UCSD-AML1 (cell line): ENCODE measurements around the gene NXF1.
"Not testable (repeated sequence)": the region's sequence is repeated elsewhere in the genome, so short reads cannot be mapped to it uniquely, and the experiment has no call there.

ENCODE experiments used
- DNase-seq: peaks from one replicate; lab custom pipeline; 2025; ENCODE audit not compliant: unreplicated experiment; lab: John Stamatoyannopoulos, UW

Gene NXF1

DNA sequence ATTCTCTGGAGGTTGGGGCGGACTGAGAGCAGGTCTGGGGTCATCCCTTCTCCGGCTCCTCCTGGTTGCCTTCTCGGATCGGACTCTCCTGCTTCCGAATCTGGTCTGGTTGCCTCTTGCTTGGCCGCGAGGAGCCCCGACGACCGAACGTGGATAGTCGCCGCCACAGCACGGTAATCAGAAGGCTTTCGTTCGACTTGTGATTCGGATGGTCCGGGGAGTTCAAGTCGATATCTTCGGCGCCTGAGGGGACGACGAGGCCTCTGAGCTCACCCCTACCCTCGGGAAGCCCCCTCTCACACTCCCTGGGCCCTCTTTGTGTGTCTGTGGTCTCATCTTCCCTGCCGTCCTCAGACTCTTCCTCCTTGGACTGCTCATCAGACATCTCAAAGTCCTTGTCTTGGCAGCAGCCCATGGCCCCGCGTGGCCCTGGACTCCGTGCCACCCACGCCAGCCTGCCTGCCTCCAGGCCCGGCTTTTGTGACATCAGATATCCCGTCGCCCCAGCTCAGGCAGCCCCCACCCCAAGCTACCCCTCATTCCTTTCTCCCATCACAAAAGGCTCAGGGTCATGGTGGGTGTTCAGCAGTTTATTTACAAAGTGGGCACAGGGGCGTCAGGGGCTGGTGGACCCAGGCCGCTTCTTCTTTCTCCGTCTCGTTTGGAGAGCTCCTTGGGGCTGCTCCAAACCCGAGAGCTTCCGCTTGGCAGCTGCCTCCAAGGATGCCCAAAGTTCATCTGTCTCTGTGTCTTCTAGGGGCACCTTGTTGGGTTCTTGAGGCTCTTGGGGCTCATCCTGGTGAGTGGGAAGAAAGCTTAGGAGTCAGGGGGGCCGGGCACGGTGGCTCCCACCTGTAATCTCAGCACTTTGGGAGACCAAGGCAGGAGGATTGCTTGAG is 27.3 kb upstream of the NXF1 start, which contains the start of gene TEX54:
TSS of gene TEX54 (minus strand) at position 506 of the 899 bp plus-strand sequence.
- DNase-seq = no peak

DNA sequence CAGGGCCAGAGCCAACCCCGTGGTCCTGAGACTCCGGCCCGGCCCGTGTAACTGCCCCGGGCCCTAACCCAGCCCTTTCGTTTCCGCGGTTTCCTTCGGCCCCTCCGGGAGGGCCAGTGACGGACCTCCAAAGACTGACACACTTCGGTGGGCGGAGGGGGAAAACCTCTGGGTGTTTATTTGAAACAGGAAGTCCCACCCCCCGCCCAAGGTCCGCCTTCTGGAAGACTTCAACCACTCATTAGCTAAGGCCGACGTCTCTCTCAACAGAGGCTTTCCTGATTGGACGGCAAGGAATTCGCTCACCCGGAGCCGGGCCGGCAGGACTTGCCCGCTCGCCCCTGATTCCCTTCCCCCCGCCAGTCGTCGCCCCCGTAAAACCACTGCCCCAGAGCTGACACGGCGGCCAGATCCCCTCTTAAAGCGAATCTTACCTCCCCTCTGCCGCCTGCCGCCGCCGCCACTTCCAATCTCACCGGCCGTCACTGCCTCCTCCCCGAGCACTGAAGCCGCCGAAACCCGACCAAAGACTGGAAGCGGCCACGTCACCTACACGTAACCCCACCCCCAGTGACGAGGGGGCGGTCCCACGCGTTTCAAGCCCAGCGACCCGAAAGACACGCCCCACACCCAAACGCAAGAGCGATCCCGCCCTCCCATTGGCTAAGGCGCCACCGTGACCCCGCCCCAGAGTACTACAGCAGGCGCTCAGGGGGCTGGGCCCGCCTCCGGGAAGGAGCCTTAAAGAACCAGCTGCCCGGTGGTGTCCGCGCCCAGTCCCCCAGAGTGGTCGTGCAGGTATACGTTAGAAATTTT is 26.5 kb upstream of the NXF1 start, which contains the start of gene STX5:
TSS of gene STX5 (minus strand) at position 532 of the 816 bp plus-strand sequence. CDS start 808 bp downstream, outside the sequence.
- DNase-seq = peak; percentile 98

DNA sequence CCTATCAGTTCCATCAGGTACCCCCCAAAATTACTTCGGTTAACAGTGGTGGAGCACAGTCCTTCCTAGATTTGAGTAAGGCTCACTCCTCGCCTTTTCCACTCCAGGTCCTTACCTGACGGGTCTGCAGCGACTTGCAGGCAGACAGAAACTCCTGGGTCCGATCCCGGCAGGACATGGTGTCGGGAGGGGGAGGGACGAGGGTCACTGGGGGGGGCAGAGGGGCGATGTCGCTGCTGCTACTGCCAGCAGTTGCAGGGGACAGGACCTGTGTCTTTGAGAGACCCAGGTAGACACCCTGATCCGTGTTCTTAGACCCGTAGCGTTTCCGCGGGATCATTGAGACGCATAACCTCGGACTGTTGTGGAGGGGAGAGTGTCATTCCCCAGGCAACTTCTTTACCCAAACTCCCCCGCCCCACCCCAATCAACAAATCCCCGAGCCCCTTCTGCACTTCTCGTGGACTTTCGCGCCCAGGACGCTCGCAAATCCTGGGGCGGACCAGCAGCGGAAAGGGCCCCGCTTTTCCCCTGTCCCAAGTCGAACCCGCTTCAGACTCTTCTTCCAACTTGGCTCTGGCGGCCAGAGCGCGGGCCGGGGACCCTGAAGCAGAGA is 25.8 kb upstream of the NXF1 start:
- no peak for DNase-seq

DNA sequence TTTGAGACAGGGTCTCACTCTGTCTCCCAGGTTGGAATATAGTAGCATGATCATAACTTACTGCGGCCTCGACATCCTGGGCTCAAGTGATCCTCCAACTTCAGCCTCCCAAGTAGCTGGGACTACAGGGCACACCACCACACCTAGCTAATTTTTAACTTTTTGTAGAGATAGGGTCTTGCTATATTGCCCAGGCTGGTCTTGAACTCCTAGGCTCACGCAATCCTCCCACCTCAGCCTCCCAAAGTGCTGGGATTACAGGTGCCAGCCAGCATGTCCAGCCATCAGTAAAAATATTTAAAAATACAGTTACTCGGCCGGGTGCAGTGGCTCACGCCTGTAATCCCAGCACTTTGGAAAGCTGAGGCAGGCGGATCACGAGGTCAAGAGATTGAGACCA is 22.9 kb upstream of the NXF1 start:
- not testable (repeated sequence) for DNase-seq

DNA sequence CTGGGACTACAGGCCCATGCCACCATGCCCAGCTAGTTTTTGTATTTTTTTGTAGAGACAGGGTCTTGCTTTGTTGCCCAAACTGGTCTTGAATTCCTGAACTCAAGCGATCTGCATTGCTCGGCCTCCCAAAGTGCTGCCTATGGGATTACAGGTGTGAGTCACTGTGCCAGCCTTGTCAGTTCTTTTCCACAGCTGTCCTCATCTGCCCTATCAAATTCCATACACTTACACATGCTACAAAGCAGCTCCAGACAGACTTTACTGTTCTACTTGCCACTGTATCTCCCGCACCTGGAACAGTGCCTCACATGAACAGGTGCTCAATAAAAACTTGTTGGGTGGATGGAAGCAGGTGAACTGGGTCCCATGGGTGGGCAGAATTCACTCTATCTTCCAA is 18.4 kb upstream of the NXF1 start:
- no peak for DNase-seq

DNA sequence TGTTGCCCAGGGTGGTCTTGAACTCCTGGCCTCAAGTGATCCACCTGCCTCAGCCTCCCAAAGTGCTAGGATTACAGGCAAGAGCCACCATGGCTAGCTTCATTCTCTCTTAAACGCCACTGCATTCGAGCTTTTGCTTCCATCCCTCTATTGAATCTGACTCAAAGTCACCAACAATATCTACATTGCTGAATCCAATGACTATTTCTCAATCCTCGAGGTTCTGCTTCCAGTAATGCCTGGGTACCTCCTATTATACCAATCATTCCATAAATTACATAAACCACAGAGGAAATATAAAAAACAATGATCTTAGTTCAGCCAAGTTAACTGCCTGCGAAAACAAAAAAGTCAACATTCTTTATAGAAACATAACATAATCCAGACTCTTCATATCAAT is 11.9 kb upstream of the NXF1 start:
- DNase-seq = no peak

DNA sequence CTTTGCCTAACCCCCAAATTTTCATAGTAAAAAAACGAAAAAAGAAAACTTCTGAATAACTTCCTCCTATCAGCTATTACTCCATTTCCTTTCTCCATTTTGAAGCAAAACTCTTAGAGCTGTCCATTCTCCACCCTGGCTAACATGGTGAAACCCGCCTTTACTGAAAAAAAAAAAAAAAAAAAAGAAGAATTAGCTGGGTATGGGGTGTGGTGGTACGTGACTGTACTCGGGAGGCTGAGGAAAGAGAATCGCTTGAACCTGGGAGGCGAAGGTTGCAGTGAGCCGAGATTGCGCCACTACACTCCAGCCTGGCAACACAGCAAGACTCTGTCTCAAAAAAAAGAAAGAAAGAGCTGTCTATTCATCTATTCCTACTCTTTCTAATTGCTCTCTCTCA is 11.3 kb upstream of the NXF1 start:
- no peak for DNase-seq

DNA sequence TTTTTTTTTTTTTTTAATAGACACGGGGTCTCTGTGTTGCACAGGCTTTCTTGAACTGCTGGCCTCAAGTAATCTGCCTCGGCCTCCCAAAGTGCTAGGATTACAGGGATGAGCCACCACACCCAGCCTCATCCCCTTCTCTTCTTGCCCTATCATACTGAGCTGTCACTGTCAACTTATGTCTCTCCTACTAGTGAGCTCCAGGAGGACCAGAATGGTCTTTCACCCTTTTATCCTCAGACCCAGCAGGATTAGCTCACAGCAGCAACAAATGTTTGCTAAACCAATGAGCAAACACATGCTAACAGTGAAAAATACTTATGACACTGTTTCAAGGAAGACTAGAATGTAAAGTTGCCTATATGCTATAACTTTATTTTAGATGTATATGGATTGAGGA is 6.4 kb upstream of the NXF1 start:
- no peak for DNase-seq

DNA sequence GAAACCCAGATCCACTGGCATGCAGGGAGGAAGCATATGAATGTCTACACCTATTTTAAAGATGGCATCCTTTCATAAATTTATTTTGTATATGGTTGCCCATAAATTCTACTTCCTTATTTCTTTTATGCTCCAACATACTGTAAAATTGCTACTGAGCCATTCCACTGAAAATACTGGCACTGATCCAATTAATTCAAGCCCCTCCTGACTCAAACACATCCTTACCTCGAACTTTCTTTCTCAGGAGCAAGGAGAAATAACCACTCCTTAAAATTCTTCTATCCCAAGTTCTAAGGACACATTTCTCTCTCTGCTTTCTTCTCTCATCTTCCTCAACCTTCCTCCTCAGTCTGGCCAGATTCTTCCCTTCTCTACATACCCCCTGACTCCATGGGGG is 5.5 kb upstream of the NXF1 start:
- no peak for DNase-seq

DNA sequence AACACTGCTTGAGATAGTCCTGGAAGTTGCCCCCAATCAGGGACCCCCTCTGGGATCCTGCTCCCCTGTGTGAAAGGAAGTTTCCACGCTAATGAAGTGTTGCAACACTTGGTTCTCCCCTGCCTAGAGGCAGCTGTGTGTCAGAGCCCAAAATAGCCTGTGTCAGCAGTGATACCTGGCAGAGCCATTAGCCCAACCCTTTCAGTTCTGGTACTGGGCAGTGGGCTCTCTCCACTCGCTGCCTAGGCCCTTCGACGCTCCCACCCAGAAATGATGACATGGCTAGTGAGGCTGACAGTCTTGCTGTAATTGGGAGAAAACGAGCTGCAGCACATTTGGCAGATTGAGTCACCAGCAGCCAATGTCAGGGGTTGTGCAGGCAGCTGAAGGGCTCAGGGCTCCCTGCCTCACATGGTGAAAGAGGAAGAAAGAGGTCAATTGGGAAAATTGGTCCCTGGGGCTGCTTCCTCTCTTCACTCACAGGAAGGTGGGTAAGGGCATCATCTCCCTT is 1.4 kb upstream of the NXF1 start:
- peak; percentile 59 for DNase-seq

DNA sequence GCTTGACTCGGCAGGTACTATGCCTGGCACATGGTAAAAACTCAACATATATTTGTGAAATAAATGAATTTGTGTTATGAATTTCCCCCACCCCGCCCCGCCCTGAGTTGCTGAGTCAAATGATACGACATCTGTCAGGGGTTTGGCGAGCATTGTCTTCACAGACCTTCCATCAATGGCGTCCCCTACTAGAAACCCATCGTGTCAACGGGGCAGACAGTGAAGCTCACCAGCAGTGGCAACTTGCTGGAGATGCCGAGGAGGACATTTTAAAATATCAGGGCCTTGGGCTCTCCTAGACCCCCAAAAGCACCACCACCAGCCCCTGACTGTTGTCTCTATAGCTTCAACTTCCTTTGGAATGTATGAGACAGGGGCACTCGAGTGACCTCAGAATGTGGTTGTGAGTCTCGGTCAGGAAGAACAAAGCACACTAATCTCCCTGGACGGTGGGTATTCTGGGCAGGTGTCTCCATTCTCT is 761 bp upstream of the NXF1 start:
- DNase-seq = peak; percentile 34

DNA sequence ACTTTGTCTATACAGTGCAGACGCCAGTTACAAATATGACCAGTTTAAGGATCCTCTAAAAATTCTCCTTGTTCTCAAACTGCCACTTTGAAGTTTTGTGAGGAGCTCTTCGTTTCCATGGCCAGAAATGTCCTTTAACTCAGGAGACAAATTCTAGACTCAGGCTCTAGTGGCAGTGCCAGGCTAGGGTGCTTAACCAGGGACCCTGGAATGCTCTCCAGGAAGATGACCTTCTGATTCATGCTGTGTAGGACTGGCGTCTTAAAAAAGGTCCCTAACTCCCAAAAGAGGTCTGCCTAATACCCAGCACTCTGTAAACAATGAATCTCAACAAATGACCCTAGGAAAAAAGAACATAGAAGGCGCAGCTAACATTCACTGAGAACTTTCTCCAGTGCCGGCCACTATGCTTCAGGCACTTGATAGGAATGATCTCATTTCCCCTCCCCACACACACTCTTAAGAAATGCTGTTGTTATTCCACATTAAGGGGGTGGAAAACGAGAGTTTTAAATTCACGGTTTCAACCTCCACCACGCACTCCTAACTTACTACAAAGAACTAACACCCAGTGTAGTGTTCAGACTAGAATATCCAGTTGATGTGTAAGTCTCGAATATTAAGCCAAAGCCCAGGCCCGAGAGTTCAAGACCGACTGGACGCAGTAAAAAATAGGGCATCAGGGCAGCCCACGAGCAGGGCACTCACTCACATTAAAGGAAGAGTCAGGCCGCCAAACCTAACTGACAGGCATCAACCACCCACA is 747 bp downstream of the NXF1 start:
- DNase-seq = no peak

DNA sequence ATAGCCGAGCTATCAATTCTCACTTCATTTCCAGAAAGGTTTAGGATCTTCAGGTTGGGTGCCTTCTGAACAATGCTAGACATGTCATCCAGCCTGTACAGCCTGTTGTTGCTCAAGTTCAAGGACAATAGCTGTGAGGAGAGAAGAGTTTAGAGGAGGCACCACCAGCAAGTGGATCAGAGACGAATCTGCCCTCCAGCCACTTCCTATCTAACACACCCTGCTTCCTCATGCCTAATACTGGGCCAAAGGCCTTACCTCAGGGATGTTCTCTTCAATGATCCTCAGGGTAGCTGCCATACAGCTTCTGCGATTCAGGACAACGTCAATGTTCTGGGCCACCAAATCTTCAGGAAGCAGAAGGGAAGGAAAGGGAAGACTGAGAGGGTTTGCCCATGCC is 4.2 kb downstream of the NXF1 start:
- no peak for DNase-seq

DNA sequence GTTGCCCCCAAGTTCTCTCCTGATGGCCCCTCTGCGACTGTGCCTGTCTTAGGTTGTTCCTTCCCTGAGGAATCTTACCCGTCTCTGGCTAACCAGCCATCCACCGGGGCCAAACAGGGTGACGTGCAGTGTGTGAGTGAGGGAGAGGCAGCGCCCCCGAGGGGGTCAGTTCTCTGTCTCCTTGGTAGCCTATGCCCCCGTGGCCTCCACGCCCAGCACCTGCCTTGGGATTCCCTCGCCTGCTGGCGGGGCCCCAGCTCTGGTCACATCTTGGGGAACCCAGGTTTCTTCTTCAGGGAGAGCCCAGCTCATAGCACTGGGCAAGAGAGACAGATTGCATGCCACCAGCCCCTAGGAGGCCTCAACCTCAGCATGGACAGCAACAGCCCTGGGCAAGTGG is 5.8 kb downstream of the NXF1 start:
- no peak for DNase-seq

DNA sequence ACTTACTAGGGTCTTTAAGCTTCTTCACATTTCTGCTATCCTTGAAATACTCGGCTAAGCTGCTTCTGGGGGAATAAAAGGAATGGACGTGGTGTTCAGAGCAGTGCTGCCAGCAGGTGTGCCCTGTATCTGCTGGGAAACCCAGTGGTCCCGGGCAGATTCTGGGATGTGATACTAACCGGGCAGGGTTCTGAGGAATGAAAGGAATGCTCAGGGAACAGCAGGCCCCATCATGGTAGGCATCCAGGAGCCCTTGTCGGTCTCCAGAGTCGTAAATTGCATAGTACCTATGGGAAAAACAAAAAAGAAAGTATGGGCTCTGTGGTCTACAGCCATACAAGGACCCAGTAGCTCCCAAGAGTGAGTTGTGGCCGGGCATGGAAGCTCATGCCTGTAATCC is 9.0 kb downstream of the NXF1 start:
- DNase-seq = no peak

DNA sequence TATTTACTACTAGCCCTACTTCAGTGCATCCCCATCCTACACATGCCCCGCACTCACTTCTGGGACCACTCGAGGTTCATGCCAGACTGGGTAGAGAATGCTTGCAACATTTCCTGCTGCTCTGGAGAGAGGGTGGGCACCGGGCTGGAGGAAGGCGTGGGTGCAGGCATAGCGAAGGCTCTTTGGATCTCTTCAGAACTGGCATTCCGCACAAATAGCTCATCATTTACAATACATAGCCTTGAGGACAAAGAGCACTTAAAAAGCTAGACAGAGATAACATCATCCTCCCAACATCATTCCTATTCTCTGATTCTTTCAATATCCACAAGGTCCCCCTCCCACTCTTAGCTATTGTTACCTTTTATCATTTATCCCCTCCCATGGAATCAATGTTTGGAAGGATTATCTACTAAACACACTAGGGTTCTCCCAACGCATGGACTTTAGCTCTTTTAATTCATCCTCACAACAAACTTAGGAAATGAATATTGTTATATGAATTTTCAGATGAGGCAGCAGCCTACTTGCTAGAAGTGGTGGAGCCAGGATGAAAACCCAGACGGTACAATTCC is 11.0 kb downstream of the NXF1 start:
- DNase-seq = no peak

DNA sequence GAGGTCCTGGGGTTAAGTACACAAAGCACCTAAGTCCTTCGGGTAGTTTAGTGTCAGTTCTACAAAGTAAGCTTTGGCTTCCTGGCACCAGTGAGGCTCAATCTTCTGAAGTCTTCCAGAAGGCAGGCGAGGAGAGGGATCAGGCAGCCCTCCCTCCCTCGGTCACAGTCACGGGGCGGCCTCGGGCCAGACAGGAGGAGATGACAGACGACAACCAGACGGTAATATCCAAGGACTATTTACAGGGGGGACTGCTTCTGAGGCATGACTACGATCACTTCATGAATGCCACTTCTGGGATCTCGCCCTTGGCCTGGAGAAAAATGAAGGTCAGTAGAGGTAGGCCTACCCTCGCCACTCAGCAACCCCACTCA is 13.1 kb downstream of the NXF1 start:
- DNase-seq = peak; percentile 36

DNA sequence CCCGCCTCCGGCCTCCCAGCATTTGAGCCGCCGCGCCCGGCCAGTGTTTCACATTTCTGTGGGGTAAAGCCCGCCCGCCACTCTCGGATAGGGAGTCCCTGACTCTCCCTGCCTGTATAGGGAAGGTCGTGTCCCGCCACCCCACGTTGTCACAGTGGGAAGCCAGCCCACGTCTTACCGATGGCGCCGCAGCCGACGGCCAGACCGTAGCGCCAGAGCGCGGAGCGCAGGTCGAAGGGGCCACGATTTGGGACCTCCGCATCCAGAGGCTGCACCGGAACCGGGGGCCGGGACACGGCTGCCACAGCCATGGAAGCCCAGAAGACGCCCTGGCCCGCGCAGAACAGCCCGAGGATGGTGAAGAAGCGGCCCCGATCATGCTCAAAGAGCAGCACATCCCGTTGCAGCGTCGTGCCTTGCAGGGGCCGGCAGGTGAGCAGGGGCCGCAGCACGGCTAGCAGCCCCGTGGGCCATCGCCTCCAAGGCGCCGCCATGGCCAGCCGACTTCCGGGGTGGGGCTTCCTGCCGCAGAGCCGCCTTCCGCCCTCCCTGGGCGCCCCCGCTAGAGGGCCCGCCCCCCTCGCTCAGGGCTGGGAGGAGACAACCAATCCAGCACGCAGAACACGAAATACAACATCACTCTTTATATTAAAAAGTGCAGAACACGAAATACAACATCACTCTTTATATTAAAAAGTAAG is 13.6 kb downstream of the NXF1 start, which contains the start of gene TMEM223:
TSS of gene TMEM223 (minus strand) at position 506 of the 701 bp plus-strand sequence. CDS start at position 494, 12 bp downstream.
- peak; percentile 88 for DNase-seq

DNA sequence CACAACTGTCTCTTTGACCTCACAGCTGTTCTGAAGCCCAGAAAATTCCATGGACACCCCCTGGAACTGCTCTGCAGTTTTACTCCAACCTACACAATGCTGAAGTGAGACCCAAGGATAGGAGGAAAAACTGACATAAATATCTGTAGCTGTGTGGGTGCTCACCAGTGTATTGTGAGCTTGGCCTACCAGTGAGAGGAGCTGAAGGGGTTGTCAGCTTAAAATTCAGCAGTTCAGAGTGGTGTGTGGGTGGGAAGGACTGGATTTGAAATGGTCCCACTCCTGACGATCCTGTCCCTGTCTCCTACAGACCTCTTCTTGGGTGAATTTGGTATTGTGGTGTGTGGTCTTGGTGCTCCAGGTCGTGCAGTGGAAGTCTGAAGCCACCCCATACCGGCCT is 15.7 kb downstream of the NXF1 start:
- no peak for DNase-seq
